Psoas muscle (tissue), 8 donors: Measurements from ENCODE around the gene NLRP6. TPM values are rescaled to one million over a fixed set of nuclear protein-coding genes. Genes with fewer than 3 reads are reported as not detected.

ENCODE experiments used
- ATAC-seq, 4 donors: fragments of 200-7000 bp; cut with Tn5 transposase; one replicate each; pipeline ENCODE4 v1.9.1; 2020; ENCODE audit warnings: moderate library complexity in 3 of 4, mild to moderate bottlenecking in 2 of 4
- DNase-seq, 2 donors: peaks; one replicate each; pipeline ENCODE4 v3.0.0-alpha.2; 2020
- H3K27ac ChIP-seq: fragments of 200-600 bp; one replicate; pipeline ENCODE4 v1.8.0; 2022
- H3K27me3 ChIP-seq, 3 donors: fragments of 200-600 bp in 1 of 3; one replicate each; pipeline versions ENCODE4 v1.6.1 to v1.8.0; 2013 to 2022; ENCODE audit warnings: low read length in 2 of 3, mild to moderate bottlenecking in 2 of 3, moderate library complexity in 1 of 3; ENCODE audit not compliant: insufficient read depth in 3 of 3
- H3K36me3 ChIP-seq, 2 donors: fragments of 200-600 bp in 1 of 2; one replicate each; pipeline versions ENCODE4 v1.6.1 to v1.8.0; 2013 to 2022; ENCODE audit warnings: low read depth in 1 of 2, mild to moderate bottlenecking in 1 of 2, moderate library complexity in 1 of 2; ENCODE audit not compliant: insufficient read depth in 1 of 2
- H3K4me1 ChIP-seq: fragments of 200-600 bp; one replicate; pipeline ENCODE4 v1.8.0; 2022
- H3K4me3 ChIP-seq: fragments of 200-600 bp; one replicate; pipeline ENCODE4 v1.8.0; 2022; ENCODE audit warnings: mild to moderate bottlenecking
- H3K9me3 ChIP-seq: fragments of 200-600 bp; one replicate; pipeline ENCODE4 v1.8.0; 2022
- WGBS, 3 donors: extraction: QIAGEN DNeasy Blood & Tissue Kit; methylation state at CpG; one replicate each; pipeline versions ENCODE4 v1.1.6 to v1.1.7; 2013; 5-methylcytosine and 5-hydroxymethylcytosine counted together
- intact Hi-C, 2 donors: fragments of 100-400 bp; cut with DNase I; formaldehyde crosslinking; loops; one replicate each; pipeline versions ENCODE4 v1.11.0 to v1.14.2; 2022
- polyA plus RNA-seq, 3 donors: library from polyadenylated mRNA; stranded (reverse); fragments of 200-250 nt; gene quantifications; one replicate each; pipeline ENCODE4 v1.2.3, GENCODE V29; 2013
- total RNA-seq, 4 donors: library from RNA; stranded (reverse); fragmentation: NEBNext Ultra II Directional in 2 of 4; extraction: Animal tissue kit (Norgen Biotek cat#: 25700) in 2 of 4; gene quantifications; one replicate each; pipeline versions ENCODE4 v1.2.1 to v1.2.4, GENCODE V29; 2021 to 2023
- TF ChIP-seq, protein P1 (sequence below): fragments of 200-600 bp; IDR thresholded peaks from one replicate; pipeline ENCODE4 v1.8.0; 2022; ENCODE audit warnings: antibody characterized with exemption
- donor health status: healthy with polysubstance abuse.
- donor health status: DM: no; HTN: no; CAD: no; lungs with moderate emphysema.
- donor health status: Bipolar disorder and iron deficiency.
- donor health status: healthy.
- donor health status: DM: yes; HTN: yes; CAD: no.
- donor health status: DM: no; HTN: no; CAD: no.
- donor health status: DM: no; HTN: no; CAD: no.
- donor health status: DM: yes; HTN: yes; CAD: no.

NLRP6 gene
- total and polyA plus RNA-seq, 7 donors = 0.03 to 0.17 (median 0.07) TPM; not detected in 3

DNA sequence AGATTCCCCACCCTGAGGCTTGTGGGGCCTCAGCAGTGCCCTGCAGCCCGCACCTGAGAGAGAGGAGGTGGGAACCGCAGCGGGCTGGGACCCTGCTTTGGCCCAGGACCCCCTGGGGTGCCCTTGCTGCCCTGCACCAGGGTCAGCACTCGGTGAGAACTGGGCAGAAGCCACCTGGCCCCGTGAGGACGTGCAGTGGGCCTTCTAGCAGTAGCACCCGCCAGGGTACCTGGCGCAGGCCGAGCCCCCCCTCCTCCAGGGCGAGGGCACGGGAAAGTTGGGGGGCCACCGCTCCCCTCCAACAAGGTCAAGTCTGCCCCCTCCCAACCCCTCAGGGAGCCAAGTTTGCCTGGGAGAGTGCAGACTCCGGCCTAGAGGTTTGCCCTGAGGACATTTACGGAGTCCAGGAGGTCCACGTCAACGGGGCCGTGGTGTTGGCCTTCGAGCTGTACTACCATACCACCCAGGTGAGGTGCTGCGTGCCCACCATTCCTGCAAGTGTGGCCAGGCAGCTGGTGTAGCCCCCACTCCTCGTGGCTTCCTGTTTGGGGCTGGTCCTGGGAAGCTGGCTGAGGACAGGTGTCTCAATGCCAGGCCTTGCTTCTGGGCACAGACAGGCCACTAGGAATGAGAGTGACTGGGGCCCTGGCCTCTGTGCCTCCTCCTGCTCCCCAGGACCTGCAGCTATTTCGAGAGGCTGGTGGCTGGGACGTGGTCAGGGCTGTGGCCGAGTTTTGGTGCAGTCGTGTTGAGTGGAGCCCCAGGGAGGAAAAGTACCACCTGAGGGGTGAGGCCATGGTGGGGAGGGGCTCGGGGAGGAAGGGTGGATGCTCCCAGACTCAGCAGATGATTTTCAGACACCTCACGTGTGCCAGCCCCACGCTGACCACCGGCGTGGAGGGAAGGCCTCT is 14.3 kb downstream of the NLRP6 start:
- Histone ChIP-seq H3K27ac (no peak overlapping the region), H3K9me3 (no peaks in the 10 kb centered on the region), H3K4me3 (no peak overlapping the region), H3K36me3 (no peaks in the 10 kb centered on the region), H3K27me3 (peaks cover 0 to 39% (median 10%) of the 10 kb centered on the region in 3 donors), H3K4me1 (no peaks in the 10 kb centered on the region)
- TF ChIP-seq, protein P1, sequence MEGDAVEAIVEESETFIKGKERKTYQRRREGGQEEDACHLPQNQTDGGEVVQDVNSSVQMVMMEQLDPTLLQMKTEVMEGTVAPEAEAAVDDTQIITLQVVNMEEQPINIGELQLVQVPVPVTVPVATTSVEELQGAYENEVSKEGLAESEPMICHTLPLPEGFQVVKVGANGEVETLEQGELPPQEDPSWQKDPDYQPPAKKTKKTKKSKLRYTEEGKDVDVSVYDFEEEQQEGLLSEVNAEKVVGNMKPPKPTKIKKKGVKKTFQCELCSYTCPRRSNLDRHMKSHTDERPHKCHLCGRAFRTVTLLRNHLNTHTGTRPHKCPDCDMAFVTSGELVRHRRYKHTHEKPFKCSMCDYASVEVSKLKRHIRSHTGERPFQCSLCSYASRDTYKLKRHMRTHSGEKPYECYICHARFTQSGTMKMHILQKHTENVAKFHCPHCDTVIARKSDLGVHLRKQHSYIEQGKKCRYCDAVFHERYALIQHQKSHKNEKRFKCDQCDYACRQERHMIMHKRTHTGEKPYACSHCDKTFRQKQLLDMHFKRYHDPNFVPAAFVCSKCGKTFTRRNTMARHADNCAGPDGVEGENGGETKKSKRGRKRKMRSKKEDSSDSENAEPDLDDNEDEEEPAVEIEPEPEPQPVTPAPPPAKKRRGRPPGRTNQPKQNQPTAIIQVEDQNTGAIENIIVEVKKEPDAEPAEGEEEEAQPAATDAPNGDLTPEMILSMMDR = no peak
- peak; percentile 11 to 46 for DNase-seq
- ATAC-seq = no peak
- WGBS, 3 donors = 87 to 91% (median 88%) methylated on average over 27 to 29 of the region's 29 CpGs
- intact Hi-C loops = no loop called here

DNA sequence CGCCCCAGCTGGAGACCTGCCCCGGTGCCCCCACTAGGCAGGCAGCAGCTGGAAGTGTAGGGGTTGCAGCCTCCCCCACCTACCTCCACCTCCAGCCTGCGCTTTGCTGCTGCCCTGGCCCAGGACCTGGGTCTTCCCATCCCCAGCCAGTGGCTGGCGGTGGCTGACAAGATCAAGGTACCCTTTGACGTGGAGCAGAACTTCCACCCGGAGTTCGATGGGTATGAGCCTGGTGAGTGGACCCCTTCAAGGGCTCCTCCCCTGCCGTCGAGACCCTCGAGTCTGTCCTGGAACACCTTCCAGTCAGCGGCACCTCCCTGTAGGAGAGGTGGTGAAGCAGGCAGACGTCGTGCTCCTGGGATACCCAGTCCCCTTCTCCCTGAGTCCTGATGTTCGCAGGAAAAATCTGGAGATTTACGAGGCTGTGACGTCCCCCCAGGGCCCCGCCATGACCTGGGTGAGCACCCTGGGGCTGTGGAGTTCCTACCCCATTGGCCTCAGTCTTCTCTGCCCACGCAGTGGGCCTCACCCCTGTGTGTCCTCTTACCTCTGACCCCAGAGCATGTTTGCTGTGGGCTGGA is 15.2 kb downstream of the NLRP6 start:
- DNase-seq = peak; percentile 7 to 30
- Histone ChIP-seq H3K4me3 (no peak overlapping the region), H3K27ac (no peak overlapping the region), H3K27me3 (peaks cover 0 to 35% (median 6%) of the 10 kb centered on the region in 3 donors), H3K36me3 (no peaks in the 10 kb centered on the region), H3K4me1 (no peaks in the 10 kb centered on the region), H3K9me3 (no peaks in the 10 kb centered on the region)
- no peak for ATAC-seq
- 85 to 87% (median 85%) methylated on average over 18 of the region's 18 CpGs for WGBS, 3 donors
- intact Hi-C loops = no loop called here
- TF ChIP-seq, protein P1 = no peak

DNA sequence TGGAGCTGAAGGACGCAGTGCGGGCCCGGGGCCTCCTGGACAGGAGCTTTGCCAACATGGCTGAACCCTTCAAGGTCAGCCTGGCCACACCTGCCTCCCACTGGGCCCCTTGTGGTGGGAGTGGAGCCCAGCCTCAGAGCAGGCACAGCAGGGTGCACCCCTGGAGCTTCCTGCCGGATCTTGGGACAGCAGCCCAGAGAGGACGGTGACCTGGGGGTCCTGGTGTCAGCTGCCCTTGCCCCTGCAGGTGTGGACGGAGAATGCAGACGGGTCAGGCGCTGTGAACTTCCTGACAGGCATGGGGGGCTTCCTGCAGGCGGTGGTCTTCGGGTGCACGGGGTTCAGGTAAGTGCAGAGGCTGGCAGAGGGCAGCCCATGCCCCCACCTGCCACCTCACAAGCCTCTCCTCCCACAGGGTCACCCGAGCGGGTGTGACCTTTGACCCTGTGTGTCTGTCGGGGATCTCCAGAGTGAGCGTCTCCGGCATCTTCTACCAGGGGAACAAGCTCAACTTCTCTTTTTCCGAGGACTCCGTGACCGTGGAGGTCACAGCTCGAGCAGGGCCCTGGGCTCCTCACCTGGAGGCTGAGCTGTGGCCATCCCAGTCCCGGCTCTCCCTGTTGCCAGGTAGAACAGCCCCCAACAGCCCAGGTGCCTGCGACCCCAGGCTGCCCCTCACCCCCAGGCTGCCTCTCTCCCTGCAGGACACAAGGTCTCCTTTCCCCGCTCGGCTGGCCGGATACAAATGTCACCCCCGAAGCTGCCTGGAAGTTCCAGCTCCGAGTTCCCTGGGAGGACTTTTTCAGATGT is 15.8 kb downstream of the NLRP6 start:
- DNase-seq = peak; percentile 10 to 45
- TF ChIP-seq, protein P1 = no peak
- peaks cover 0 to 36% (median 6%) of the 10 kb centered on the region in 3 donors for H3K27me3 ChIP-seq
- no peaks in the 10 kb centered on the region for H3K9me3 ChIP-seq
- ATAC-seq = no peak
- WGBS, 3 donors = 85 to 88% (median 87%) methylated on average over 25 to 27 of the region's 27 CpGs
- no peak overlapping the region for H3K27ac ChIP-seq
- no peaks in the 10 kb centered on the region for H3K4me1 ChIP-seq
- H3K36me3 ChIP-seq = no peaks in the 10 kb centered on the region
- no peak overlapping the region for H3K4me3 ChIP-seq
- intact Hi-C loops = no loop called here

DNA sequence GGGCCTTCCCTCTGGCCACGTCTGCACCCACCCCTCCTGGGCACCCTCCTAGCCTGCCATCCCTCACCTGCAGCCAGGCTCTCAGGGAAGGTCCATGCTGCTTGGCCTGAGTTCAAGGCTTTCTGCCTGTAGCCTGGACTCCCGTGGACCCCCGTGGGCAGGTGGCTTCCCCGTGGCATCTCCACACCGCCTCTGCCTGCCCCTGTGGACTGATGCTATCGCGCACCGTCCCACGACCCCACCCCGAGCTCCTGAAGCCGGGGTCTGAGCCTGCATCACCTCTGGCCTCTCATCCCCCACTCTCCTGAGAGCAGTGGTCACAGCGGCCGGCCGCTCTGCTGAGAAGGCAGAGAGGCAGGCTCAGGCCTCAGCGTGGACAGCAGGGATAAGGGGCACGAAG is 16.6 kb downstream of the NLRP6 start:
- TF ChIP-seq, protein P1 = no peak
- peak; percentile 9 to 46 for DNase-seq
- Histone ChIP-seq H3K36me3 (no peaks in the 10 kb centered on the region), H3K4me1 (no peaks in the 10 kb centered on the region), H3K27me3 (peaks cover 0 to 36% (median 5%) of the 10 kb centered on the region in 3 donors), H3K4me3 (no peak overlapping the region), H3K9me3 (no peaks in the 10 kb centered on the region), H3K27ac (no peak overlapping the region)
- no peak for ATAC-seq
- intact Hi-C loops = loop anchor here in 1 of 2 donors (5.0 kb wide), 1 partner anchor 68 kb away; no protein-coding TSS in a partner anchor
- WGBS, 3 donors = 83 to 90% (median 88%) methylated on average over 16 of the region's 16 CpGs
